IgD-negative memory B cell (primary cell): ENCODE results near the gene AWAT1. TPM values are rescaled to one million over a fixed set of nuclear protein-coding genes. Genes with fewer than 3 reads are reported as not detected.
"Not testable (repeated sequence)": the region's sequence is repeated elsewhere in the genome, so short reads cannot be mapped to it uniquely, and the experiment has no call there.

Experiments
- H3K27ac Mint-ChIP-seq, 3 donors: one replicate each; pipeline ENCODE4 v1.8.0; 2020 to 2022; ENCODE audit warnings: mild to moderate bottlenecking in 3 of 3, mixed read lengths in 3 of 3, moderate library complexity in 1 of 3
- H3K27me3 Mint-ChIP-seq: one replicate; pipeline ENCODE4 v1.8.0; 2021; ENCODE audit warnings: mixed read lengths
- H3K36me3 Mint-ChIP-seq: one replicate; pipeline ENCODE4 v1.8.0; 2020; ENCODE audit warnings: mild to moderate bottlenecking, mixed read lengths
- H3K4me1 Mint-ChIP-seq, 3 donors: one replicate each; pipeline ENCODE4 v1.8.0; 2020 to 2022; ENCODE audit warnings: mixed read lengths in 3 of 3, mild to moderate bottlenecking in 1 of 3
- H3K4me3 Mint-ChIP-seq, 4 donors: one replicate each; pipeline ENCODE4 v1.8.0; 2020 to 2022; ENCODE audit warnings: mild to moderate bottlenecking in 4 of 4, mixed read lengths in 4 of 4, moderate library complexity in 3 of 4
- H3K9me3 Mint-ChIP-seq, 3 donors: one replicate each; pipeline ENCODE4 v1.8.0; 2020 to 2021; ENCODE audit warnings: mixed read lengths in 3 of 3, mild to moderate bottlenecking in 1 of 3
- polyA plus RNA-seq: library from polyadenylated mRNA; unstranded; fragments of 300-500 nt; fragmentation: Illumina TruSeq; gene quantifications from one replicate; pipeline ENCODE4 v1.2.3, GENCODE V29; 2021

The AWAT1 gene
- polyA plus RNA-seq, 1 donor from 2014 or later, result not detected

- Mint-ChIP-seq H3K27ac (no peak overlapping the region), H3K9me3 (no peaks in the 10 kb centered on the region), H3K4me1 (no peaks in the 10 kb centered on the region), H3K27me3 (no peaks in the 10 kb centered on the region), H3K36me3 (no peaks in the 10 kb centered on the region), H3K4me3 (no peak overlapping the region)
Observed at GRCh38 chrX:70253377-70254062, 19.1 kb downstream of the AWAT1 start.

DNA sequence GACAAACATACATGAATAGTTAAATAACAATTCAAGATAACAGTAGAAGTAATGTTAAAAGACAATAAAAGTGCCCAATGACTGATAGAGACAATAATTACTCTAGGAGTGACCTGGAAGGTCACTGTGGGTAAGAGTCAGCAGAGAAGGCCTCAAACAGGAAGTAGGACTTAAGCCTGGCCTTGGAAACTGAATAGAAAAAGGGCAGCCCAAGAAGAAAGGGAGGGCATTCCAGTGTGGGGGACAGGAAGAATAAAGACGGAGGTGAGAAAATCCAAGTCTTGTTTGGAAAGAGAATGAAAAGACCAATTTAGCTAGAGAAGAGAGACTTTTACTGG is 19.6 kb downstream of the AWAT1 start:
- H3K27me3 Mint-ChIP-seq, result no peaks in the 10 kb centered on the region
- H3K4me1 Mint-ChIP-seq, result no peaks in the 10 kb centered on the region
- no peaks in the 10 kb centered on the region for H3K36me3 Mint-ChIP-seq
- no peaks in the 10 kb centered on the region for H3K9me3 Mint-ChIP-seq
- no peak overlapping the region for H3K27ac Mint-ChIP-seq
- no peak overlapping the region for H3K4me3 Mint-ChIP-seq

DNA sequence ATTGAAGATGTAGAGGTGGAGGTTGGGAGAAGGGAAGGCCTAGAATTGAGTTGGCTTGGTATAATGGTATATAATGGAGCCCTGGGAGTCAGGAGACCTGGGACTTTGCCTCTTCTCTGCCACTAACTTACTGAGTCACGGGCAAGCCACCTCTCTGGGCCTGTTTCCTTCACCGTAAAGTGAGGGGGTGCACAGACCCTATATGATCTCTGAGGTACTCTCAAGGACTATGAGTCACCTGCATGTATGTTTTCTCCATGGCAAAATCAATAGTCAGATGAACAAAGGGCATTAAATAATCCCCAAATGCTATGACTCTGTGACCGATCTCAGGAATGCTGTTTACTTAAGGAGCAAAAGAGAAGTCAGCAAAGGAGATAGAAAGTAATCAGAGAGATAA is 20.5 kb downstream of the AWAT1 start:
- no peaks in the 10 kb centered on the region for H3K27me3 Mint-ChIP-seq
- H3K4me3 Mint-ChIP-seq, result no peak overlapping the region
- H3K36me3 Mint-ChIP-seq, result no peaks in the 10 kb centered on the region
- no peaks in the 10 kb centered on the region for H3K4me1 Mint-ChIP-seq
- no peaks in the 10 kb centered on the region for H3K9me3 Mint-ChIP-seq
- H3K27ac Mint-ChIP-seq, result peak overlapping the region in 1 of 3 donors; percentile 14

DNA sequence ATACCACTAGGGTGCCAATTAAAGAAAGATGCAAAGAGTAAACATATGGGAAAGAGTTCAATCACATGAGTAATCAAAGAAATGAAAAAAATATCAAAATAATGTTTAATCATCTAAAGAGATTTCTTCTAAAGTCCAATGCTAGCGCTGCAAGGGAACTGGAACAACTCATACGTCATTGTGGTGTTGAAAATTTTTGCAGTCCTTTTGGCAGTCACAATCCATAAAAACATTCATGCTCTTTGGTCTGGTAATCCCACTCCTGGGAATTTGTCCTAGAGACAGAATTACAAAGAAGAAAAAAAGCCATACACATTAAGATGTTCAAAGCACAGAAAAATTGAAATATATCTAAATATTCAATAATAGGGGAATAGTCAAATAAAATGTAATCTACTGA is 21.0 kb downstream of the AWAT1 start:
- Mint-ChIP-seq H3K27ac (no peak overlapping the region), H3K36me3 (no peaks in the 10 kb centered on the region), H3K4me1 (no peaks in the 10 kb centered on the region), H3K9me3 (no peaks in the 10 kb centered on the region), H3K27me3 (no peaks in the 10 kb centered on the region), H3K4me3 (no peak overlapping the region)

DNA sequence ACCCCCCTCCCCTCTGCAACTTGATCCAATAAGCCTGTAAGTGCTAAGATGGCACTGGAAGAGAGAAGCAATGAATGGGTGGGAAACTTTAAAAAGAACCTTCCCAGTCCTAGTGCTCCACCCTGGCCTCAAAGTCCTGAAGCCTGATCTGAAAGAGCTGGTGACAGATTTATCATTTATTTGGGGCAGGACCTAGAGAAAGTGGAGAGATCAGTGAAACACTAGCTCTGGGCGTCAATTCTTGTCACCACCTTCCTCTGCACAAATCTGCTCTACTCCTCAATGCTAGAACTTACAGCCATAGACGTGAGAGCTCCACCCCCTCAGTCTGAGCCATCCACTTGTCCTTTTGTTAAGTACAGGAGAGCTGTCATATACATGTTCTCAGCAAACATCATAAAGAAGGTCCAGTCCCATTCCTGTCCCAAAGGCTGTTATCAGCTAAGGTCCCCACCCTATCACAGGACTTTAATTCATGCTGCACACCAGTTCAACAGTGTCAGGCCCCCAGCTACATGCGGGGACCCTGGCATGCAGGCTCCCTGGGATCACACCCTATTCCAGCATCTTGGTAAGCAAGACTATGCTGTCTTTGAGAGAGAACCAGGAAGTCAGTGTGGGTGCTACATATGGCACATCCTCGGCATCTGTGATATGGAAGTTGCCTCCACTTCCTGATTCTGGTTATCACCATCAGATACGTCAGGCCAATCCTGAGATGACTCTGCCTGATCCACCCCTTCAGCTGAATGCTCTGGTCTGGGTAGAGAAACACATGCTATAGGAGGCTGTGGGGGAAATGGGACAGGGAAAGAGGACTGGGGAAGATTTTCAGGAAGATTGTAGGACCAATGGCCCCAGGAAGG is 23.2 kb downstream of the AWAT1 start:
- no peak overlapping the region for H3K27ac Mint-ChIP-seq
- H3K4me1 Mint-ChIP-seq, result no peaks in the 10 kb centered on the region
- no peaks in the 10 kb centered on the region for H3K27me3 Mint-ChIP-seq
- H3K4me3 Mint-ChIP-seq, result no peak overlapping the region
- no peaks in the 10 kb centered on the region for H3K9me3 Mint-ChIP-seq
- H3K36me3 Mint-ChIP-seq, result no peaks in the 10 kb centered on the region

DNA sequence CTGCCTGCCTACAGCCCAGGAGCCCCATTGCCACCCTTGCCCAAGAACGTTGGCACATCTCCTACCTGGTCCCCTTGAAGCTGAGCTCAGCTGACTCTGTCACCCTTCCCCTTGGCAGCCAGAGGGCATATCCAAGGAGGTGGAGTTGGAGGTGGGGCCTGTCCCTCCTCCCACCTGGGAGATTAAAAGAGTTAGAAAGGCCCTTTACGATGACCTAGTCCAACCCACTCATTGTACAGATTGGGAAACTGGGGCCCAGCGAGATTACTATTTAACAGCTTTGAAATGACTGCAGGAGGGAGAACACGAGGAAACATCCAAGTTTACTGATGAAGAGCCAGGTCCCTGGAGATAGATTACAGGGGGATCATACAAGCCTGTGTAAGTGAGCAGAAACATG is 25.6 kb downstream of the AWAT1 start, which contains the start of gene P2RY4:
Gene P2RY4 (minus strand): TSS at position 101 of the 400 bp plus-strand sequence. CDS start 580 bp downstream, outside the sequence.
- Mint-ChIP-seq H3K4me3 (no peak within 1 kb of the TSS), H3K9me3 (no peaks in the 10 kb centered on the region), H3K36me3 (peaks cover 1% of the 10 kb centered on the region), H3K4me1 (no peaks in the 10 kb centered on the region), H3K27ac (no peak within 1 kb of the TSS), H3K27me3 (no peaks in the 10 kb centered on the region)

GRCh38 chrX:70262952-70263567 is 28.6 kb downstream of the AWAT1 start:
- Mint-ChIP-seq H3K36me3 (peaks cover 1% of the 10 kb centered on the region), H3K9me3 (no peaks in the 10 kb centered on the region), H3K4me3 (no peak overlapping the region), H3K27ac (no peak overlapping the region), H3K4me1 (no peaks in the 10 kb centered on the region), H3K27me3 (peaks cover 1% of the 10 kb centered on the region)

DNA sequence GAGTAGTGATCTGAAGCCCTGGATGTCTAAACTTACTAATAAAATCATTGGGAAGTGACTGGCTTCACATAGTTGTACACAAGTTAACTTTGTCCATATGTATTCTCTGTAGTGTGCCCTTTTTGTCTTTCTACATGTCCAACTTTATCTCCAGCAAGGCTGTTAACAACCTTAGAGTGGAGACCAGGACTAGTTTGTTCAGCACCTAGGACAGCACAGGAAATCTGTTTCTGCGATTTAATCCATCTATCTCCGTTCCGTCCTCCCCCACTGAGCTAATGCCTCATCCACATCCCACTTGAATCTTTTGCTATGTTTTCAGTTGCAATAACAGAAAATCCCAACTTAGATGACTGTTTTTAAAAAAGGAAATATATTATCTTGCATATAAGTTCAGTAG is 30.3 kb downstream of the AWAT1 start:
- H3K36me3 Mint-ChIP-seq, result peaks cover 1% of the 10 kb centered on the region
- no peak overlapping the region for H3K27ac Mint-ChIP-seq

DNA sequence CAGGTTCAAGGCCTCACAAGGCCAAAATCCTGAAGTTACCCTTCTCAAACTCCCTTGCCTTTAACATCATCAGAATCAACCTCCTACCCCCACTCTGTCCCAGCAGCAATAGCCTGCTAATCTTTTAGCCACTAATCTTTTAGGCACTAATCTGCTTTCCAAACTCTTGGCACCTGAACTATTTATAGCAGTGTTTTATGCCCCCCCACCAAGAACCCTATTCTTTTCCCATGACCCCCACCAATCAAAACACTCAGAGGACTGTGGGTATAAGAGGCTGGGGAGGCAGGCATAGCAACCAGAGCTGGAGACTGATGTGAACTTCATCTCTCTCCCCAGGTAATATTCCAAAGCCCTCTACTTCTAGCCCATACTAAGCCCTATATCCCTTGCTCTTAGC is 33.6 kb downstream of the AWAT1 start, which contains the start of gene ARR3:
Gene ARR3 (plus strand): TSS at position 301 of the 400 bp plus-strand sequence. CDS start 1,052 bp downstream, outside the sequence.
- no peaks in the 10 kb centered on the region for H3K9me3 Mint-ChIP-seq
- H3K27me3 Mint-ChIP-seq, result peaks cover 1% of the 10 kb centered on the region
- no peak within 1 kb of the TSS for H3K4me3 Mint-ChIP-seq
- no peak within 1 kb of the TSS for H3K27ac Mint-ChIP-seq
- no peaks in the 10 kb centered on the region for H3K4me1 Mint-ChIP-seq
- H3K36me3 Mint-ChIP-seq, result peaks cover 4% of the 10 kb centered on the region

More for the DNA sequence above, 30.3 kb downstream of the AWAT1 start:
- Mint-ChIP-seq H3K4me1 (no peaks in the 10 kb centered on the region), H3K9me3 (no peaks in the 10 kb centered on the region), H3K4me3 (no peak overlapping the region), H3K27me3 (peaks cover 1% of the 10 kb centered on the region)

DNA sequence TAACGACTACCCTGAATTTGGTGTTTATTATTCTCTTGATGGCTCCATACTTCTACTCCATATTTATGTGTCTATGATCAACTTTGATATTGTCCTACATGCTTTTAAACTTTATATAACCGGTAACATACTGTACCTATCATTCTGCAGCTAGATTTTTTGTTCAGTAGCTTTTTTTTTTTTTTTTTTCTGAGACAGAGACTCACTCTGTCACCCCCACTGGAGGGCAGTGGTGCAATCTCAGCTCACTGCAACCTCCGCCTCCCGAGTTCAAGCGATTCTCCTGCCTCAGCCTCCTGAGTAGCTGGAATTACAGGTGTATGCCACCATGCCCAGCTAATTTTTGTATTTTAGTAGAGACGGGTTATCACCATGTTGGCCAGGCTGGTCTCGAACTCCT is 39.6 kb downstream of the AWAT1 start:
- not testable (repeated sequence) for H3K36me3 Mint-ChIP-seq, H3K27me3 Mint-ChIP-seq, H3K9me3 Mint-ChIP-seq, H3K4me1 Mint-ChIP-seq, H3K27ac Mint-ChIP-seq, H3K4me3 Mint-ChIP-seq

- no peaks in the 10 kb centered on the region for H3K4me1 Mint-ChIP-seq
- H3K27me3 Mint-ChIP-seq, result peaks cover 2% of the 10 kb centered on the region
- H3K9me3 Mint-ChIP-seq, result peaks cover 0 to 2% (median 0%) of the 10 kb centered on the region in 3 donors
- no peaks in the 10 kb centered on the region for H3K36me3 Mint-ChIP-seq
- peak overlapping the region in 1 of 3 donors; percentile 24 for H3K27ac Mint-ChIP-seq
- no peak overlapping the region for H3K4me3 Mint-ChIP-seq
Observed at GRCh38 chrX:70279081-70279480, 44.6 kb downstream of the AWAT1 start.

DNA sequence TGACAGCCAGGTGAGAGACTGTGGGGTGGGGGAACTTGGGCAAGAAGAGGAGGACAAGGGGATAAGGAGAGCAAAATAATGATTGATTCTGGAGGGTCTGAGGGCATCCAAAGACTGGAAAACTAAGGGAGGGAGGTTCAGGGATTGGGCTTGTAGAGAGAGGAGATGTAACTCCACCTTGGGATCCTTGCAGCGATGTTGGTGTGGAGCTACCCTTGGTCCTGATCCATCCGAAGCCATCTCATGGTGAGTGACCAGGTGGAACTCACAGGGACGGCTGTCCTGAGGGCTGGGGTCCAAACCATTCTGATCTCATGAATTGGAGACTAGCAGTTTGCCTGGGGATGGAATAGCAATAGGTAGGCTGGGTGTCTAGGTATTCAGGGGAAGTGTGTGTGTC is 46.1 kb downstream of the AWAT1 start:
- Mint-ChIP-seq H3K4me3 (no peak overlapping the region), H3K4me1 (no peaks in the 10 kb centered on the region), H3K9me3 (peaks cover 0 to 2% (median 0%) of the 10 kb centered on the region in 3 donors), H3K36me3 (no peaks in the 10 kb centered on the region), H3K27ac (no peak overlapping the region), H3K27me3 (peaks cover 2% of the 10 kb centered on the region)

GRCh38 chrX:70281951-70282350 is 47.5 kb downstream of the AWAT1 start, which contains the start of gene RAB41:
Gene RAB41 (plus strand): TSS chrX:70282172. CDS start chrX:70282218, 46 bp downstream.
- peak within 1 kb of the TSS in 1 of 3 donors; percentile 50 for H3K27ac Mint-ChIP-seq
- peaks cover 0 to 2% (median 0%) of the 10 kb centered on the region in 3 donors for H3K9me3 Mint-ChIP-seq
- no peaks in the 10 kb centered on the region for H3K27me3 Mint-ChIP-seq
- no peaks in the 10 kb centered on the region for H3K36me3 Mint-ChIP-seq
- no peak within 1 kb of the TSS for H3K4me3 Mint-ChIP-seq
- no peaks in the 10 kb centered on the region for H3K4me1 Mint-ChIP-seq

DNA sequence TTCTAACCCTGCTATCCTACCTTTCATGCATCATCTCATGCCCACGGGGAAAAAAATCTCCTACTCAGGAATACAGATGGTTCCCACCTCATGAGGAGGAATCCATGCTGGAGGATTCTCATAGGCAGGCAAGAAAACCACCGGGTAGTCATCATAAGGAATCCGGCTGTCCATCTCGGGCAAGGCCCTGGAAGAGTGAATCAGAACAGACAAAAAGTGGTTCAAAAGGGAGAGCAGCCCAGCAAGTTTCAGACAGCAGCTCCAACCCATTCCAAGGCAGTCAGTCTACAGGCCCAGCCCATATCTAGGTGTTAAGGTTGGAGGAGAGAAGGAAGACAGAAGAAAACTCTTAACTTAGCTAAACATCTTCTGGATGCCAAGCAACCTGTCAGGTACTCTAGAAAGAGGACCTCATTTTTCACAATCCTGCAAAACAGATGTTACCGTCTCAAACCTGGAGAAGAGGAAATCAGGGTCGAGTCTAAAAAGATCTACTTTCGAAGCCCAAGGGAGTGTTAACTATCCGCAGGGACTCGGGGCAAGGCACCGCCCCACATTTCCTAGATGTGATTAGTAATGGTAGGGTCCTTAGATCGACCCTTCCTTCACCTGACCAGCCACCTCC is 54.8 kb downstream of the AWAT1 start:
- peaks cover 6% of the 10 kb centered on the region for H3K27me3 Mint-ChIP-seq

More for the DNA sequence above, 54.8 kb downstream of the AWAT1 start:
- Mint-ChIP-seq H3K27ac (peak overlapping the region; percentile 31 to 87 (median 56)), H3K4me3 (peak overlapping the region; percentile 73 to 95 (median 89)), H3K36me3 (no peaks in the 10 kb centered on the region), H3K9me3 (no peaks in the 10 kb centered on the region), H3K4me1 (peaks cover 3 to 12% (median 10%) of the 10 kb centered on the region in 3 donors)
